H1 (cell line): ENCODE measurements around the gene DTX4. TPM values are rescaled to one million over a fixed set of nuclear protein-coding genes. Genes with fewer than 3 reads are reported as not detected.

Source experiments
- CTCF ChIP-seq, 3 experiments: IDR thresholded peaks; 1 replicate in 2 of 3; 2 replicates in 1 of 3; pipeline versions ENCODE4 v1.5.1 to v1.6.1; 2011; ENCODE audit warnings: low read length in 3 of 3, mild to moderate bottlenecking in 3 of 3, inconsistent platforms in 2 of 3, low read depth in 1 of 3, moderate library complexity in 1 of 3; ENCODE audit not compliant: insufficient read depth in 1 of 3; ENCODE audit errors: control extremely low read depth in 1 of 3
- E2F6 ChIP-seq: IDR thresholded peaks from 2 replicates; pipeline ENCODE4 v1.6.1; 2012; ENCODE audit warnings: inconsistent platforms
- GABPA ChIP-seq: IDR thresholded peaks from 2 replicates; pipeline ENCODE4 v1.6.1; 2011; ENCODE audit warnings: mild to moderate bottlenecking, low read length, moderate library complexity, borderline replicate concordance; ENCODE audit not compliant: insufficient read depth
- polyA plus RNA-seq, 7 experiments: library from polyadenylated mRNA; depleted of rRNA in 3 of 7; stranded (reverse) in 5 of 7; unstranded in 2 of 7; fragments of >200 nt in 5 of 7; fragments of 200-250 nt in 2 of 7; gene quantifications; 1 replicate in 5 of 7; 2 replicates in 1 of 7; 4 replicates in 1 of 7; pipeline versions ENCODE4 v1.2.1 to v1.2.3, GENCODE V29; 2011 to 2013; ENCODE audit warnings: missing spikeins in 2 of 7, mixed read lengths in 2 of 7
- total RNA-seq: library from RNA; stranded (reverse); fragmentation: NEBNext Ultra II Directional; extraction: Animal tissue kit (Norgen Biotek cat#: 25700); gene quantifications from 2 replicates; pipeline ENCODE4 v1.2.1, GENCODE V29; 2021

DTX4 gene
- total and polyA plus RNA-seq, 2 of the 8 experiments (the other 6 are each of a cell fraction or from before 2014, with no cell fraction given), result 5.1 to 18.8 TPM

GRCh38 chr11:59184691-59185339 lies 12.9 kb downstream of the DTX4 start (continued):
- no peak for TF ChIP-seq CTCF (IDR thresholded peaks at IDR 0.05; ENCODE audit: control extremely low read depth in 1 of 3, insufficient read depth in 1 of 3, low read depth in 1 of 3, low read length in 3 of 3)
- no peak for TF ChIP-seq GABPA
- TF ChIP-seq E2F6, result no peak
